K562 (cell line): Measurements from ENCODE around the gene TLR8. TPM values are rescaled to one million over a fixed set of nuclear protein-coding genes. Genes with fewer than 3 reads are reported as not detected.

Experiments
- ATAC-seq: fragments of 200-7000 bp; cut with Tn5 transposase; 3 replicates; pipeline ENCODE4 v1.9.1; 2020; ENCODE audit warnings: moderate library complexity
- BruUV-seq: library from RNA; stranded (reverse); fragments of 400-500 nt; replicated peaks from 2 replicates; lab custom pipeline; 2021; lab: Mats Ljungman, UMichigan
- CTCF ChIA-PET: fragments of 300-600 bp; formaldehyde crosslinking; extraction: SDS; loops from one replicate; lab custom pipeline; 2021; ENCODE audit warnings: low intra/inter-chr PET ratio; lab: Yijun Ruan, JAX
- POLR2A ChIA-PET: fragments of 300-600, 350-650 bp; sonication (Branson Sonifier 250); formaldehyde crosslinking; extraction: SDS; loops from one replicate; lab custom pipeline; 2021; ENCODE audit warnings: antibody characterized with exemption, inconsistent platforms; lab: Yijun Ruan, JAX
- DNase-seq, 4 experiments: peaks; one replicate each; pipeline versions ENCODE4 v3.0.0 to v3.0.0-alpha.2; 2011 to 2018; ENCODE audit warnings: low spot score in 3 of 4, mixed read lengths in 3 of 4; ENCODE audit errors: extremely low read depth in 1 of 4
- FAIRE-seq: peaks from 2 replicates; lab custom pipeline; 2011; peaks lifted over from hg19 to GRCh38; lab: Jason Lieb, UNC
- H2AFZ ChIP-seq: 2 replicates; pipeline ENCODE4 v1.6.0; 2011; ENCODE audit warnings: low read depth, low read length, control low read depth, inconsistent platforms
- H3K27ac ChIP-seq: fragments of 200-600 bp; 3 replicates; pipeline ENCODE4 v1.8.0; 2011; ENCODE audit warnings: low read depth, mild to moderate bottlenecking, control low read depth, inconsistent platforms, low read length, moderate library complexity, mixed read lengths; ENCODE audit errors: extremely low read depth
- H3K27me3 ChIP-seq, 2 experiments: fragments of 300-600 bp in 1 of 2; 2 replicates in 1 of 2; 3 replicates in 1 of 2; pipeline versions ENCODE4 v1.6.0 to v1.8.0; 2011; ENCODE audit warnings: inconsistent platforms in 2 of 2, low read length in 2 of 2, mild to moderate bottlenecking in 1 of 2, mixed read lengths in 1 of 2, moderate library complexity in 1 of 2; ENCODE audit not compliant: control insufficient read depth in 2 of 2, insufficient read depth in 2 of 2
- H3K36me3 ChIP-seq: fragments of 300-600 bp; 3 replicates; pipeline ENCODE4 v1.8.0; 2011; ENCODE audit warnings: mild to moderate bottlenecking, low read length, inconsistent platforms; ENCODE audit not compliant: control insufficient read depth, insufficient read depth
- H3K4me1 ChIP-seq, 2 experiments: fragments of 200-600 bp in 1 of 2; replicated peaks in 1 of 2; 2 replicates in 1 of 2; 3 replicates in 1 of 2; pipeline versions ENCODE4 v1.5.1 to v1.8.0; 2011; ENCODE audit warnings: inconsistent platforms in 2 of 2, low read length in 2 of 2, mild to moderate bottlenecking in 1 of 2, mixed read lengths in 1 of 2, moderate library complexity in 1 of 2; ENCODE audit not compliant: control insufficient read depth in 2 of 2, insufficient read depth in 2 of 2
- H3K4me2 ChIP-seq: 2 replicates; pipeline ENCODE4 v1.6.1; 2011; ENCODE audit warnings: low read length, control low read depth, inconsistent platforms, mixed read lengths; ENCODE audit not compliant: insufficient read depth
- H3K4me3 ChIP-seq: fragments of 200-600 bp; sonication (generic), shearing (Covaris generic); 2 replicates; pipeline ENCODE4 v1.5.1; 2016; ENCODE audit warnings: control low read depth, inconsistent platforms
- H3K79me2 ChIP-seq: fragments of 200-600 bp; 3 replicates; pipeline ENCODE4 v1.8.0; 2011; ENCODE audit warnings: low read length, inconsistent platforms; ENCODE audit not compliant: control insufficient read depth, insufficient read depth
- H3K9ac ChIP-seq, 2 experiments: 2 replicates each; pipeline versions ENCODE4 v1.6.0 to v1.6.1; 2011; ENCODE audit warnings: low read depth in 2 of 2, low read length in 2 of 2, control low read depth in 1 of 2, inconsistent platforms in 1 of 2, mild to moderate bottlenecking in 1 of 2, mixed read lengths in 1 of 2; ENCODE audit not compliant: insufficient read depth in 1 of 2
- H3K9me1 ChIP-seq: one replicate; pipeline ENCODE4 v1.6.0; 2011; ENCODE audit warnings: inconsistent platforms, mild to moderate bottlenecking, low read length, moderate library complexity; ENCODE audit not compliant: control insufficient read depth, insufficient read depth
- H3K9me3 ChIP-seq: replicated peaks from 2 replicates; pipeline ENCODE4 v1.5.1; 2011; ENCODE audit warnings: low read depth, low read length, inconsistent platforms; ENCODE audit not compliant: control insufficient read depth, insufficient read depth
- H4K20me1 ChIP-seq: replicated peaks from 2 replicates; pipeline ENCODE4 v1.6.1; 2011; ENCODE audit warnings: low read length, inconsistent platforms, mixed read lengths; ENCODE audit not compliant: control insufficient read depth, insufficient read depth
- CHD2 ChIP-seq: IDR thresholded peaks from 2 replicates; pipeline ENCODE4 v1.6.1; 2011; ENCODE audit warnings: low read depth, low read length
- CREB5 ChIP-seq: fragments of 250-450 bp; sonication (Bioruptor Pico); IDR thresholded peaks from 2 replicates; pipeline ENCODE4 v1.5.0; 2020; ENCODE audit warnings: mild to moderate bottlenecking
- DMBX1 ChIP-seq: fragments of 250-450 bp; sonication (Bioruptor Pico); IDR thresholded peaks from 2 replicates; pipeline ENCODE4 v1.8.0; 2022; ENCODE audit warnings: inconsistent platforms, mild to moderate bottlenecking, moderate library complexity, borderline replicate concordance
- FOXA1 ChIP-seq: fragments of 450-650 bp; IDR thresholded peaks from 2 replicates; pipeline ENCODE4 v1.6.1; 2016; ENCODE audit warnings: mild to moderate bottlenecking, borderline replicate concordance
- MECOM ChIP-seq: fragments of 250-450 bp; sonication (Bioruptor Pico); IDR thresholded peaks from 2 replicates; pipeline ENCODE4 v1.8.0; 2022; ENCODE audit warnings: inconsistent platforms
- OTX1 ChIP-seq: fragments of 450-650 bp; formaldehyde crosslinking; IDR thresholded peaks from 2 replicates; pipeline ENCODE4 v1.4.0; 2022; ENCODE audit warnings: mild to moderate bottlenecking
- POLR2B ChIP-seq: fragments of 450-650 bp; IDR thresholded peaks from 2 replicates; pipeline ENCODE4 v1.6.1; 2018; ENCODE audit warnings: low read depth; ENCODE audit not compliant: partially characterized antibody
- SMAD1 ChIP-seq: fragments of 150-350 bp; IDR thresholded peaks from 2 replicates; pipeline ENCODE4 v1.6.1; 2014; ENCODE audit warnings: low read length, low read depth; ENCODE audit not compliant: partially characterized antibody
- SRSF9 ChIP-seq: fragments of 200-400 bp; formaldehyde crosslinking; IDR thresholded peaks from 2 replicates; pipeline ENCODE4 v1.6.1; 2017; ENCODE audit warnings: low read depth, low read length, borderline replicate concordance
- ZFP91 ChIP-seq: sonication (generic); formaldehyde crosslinking; IDR thresholded peaks from 2 replicates; pipeline ENCODE4 v1.8.0; 2022; ENCODE audit warnings: mild to moderate bottlenecking, missing genetic modification reagents
- WGBS: fragments of 100-300 bp; shearing (Covaris generic); methylation state at CpG from one replicate; pipeline ENCODE4 v1.1.6; 2016; ENCODE audit warnings: low coverage, mixed read lengths; ENCODE audit not compliant: insufficient coverage; ENCODE audit errors: missing lambda C conversion rate; 5-methylcytosine and 5-hydroxymethylcytosine counted together
- in situ Hi-C: fragments of 300-500 bp; cut with MboI; formaldehyde crosslinking; loops from 4 replicates; pipeline ENCODE4 v1.15.0; 2018; ENCODE audit warnings: inconsistent platforms, mixed read lengths
- intact Hi-C: fragments of 100-400 bp; cut with micrococcal nuclease; formaldehyde crosslinking; loops from 2 replicates; pipeline ENCODE4 v1.14.2; 2022
- polyA plus RNA-seq, 8 experiments: library from polyadenylated mRNA; depleted of rRNA in 4 of 8; stranded (reverse) in 5 of 8; unstranded in 3 of 8; fragments of >200 nt; fragmentation: Nextera tagmentation in 2 of 8; fragmentation: Illumina TruSeq in 1 of 8; extraction: Ambion mirVana in 2 of 8; extraction: Trizol in 1 of 8; gene quantifications; 2 replicates each; pipeline versions ENCODE4 v1.2.1 to v1.2.3, GENCODE V29; 2011 to 2014; ENCODE audit warnings: inconsistent platforms in 1 of 8, missing spikeins in 1 of 8
- total RNA-seq, 7 experiments: library from RNA; depleted of rRNA in 6 of 7; stranded (reverse); fragments of >200 nt in 6 of 7; fragmentation: Illumina TruSeq in 2 of 7; extraction: Trizol in 2 of 7; gene quantifications; 2 replicates each; pipeline versions ENCODE4 v1.2.1 to v1.2.3, GENCODE V29; 2011 to 2021; ENCODE audit warnings: low replicate concordance in 1 of 7

TLR8 gene
- total and polyA plus RNA-seq, 9 of the 15 experiments (the other 6 are each of a cell fraction or from before 2014, with no cell fraction given) = not detected

GRCh38 chrX:12877386-12877785 lies 29.0 kb upstream of the TLR8 start:
- intact Hi-C loops (no loop called here), in situ Hi-C loops (no loop called here)
- Histone ChIP-seq H3K27me3 (peaks cover 0 to 3% of the 10 kb centered on the region in 2 experiments; a peak in 1 of 5 replicates), H2AFZ (no peak overlapping the region), H3K27ac (no peak overlapping the region), H3K4me2 (no peak overlapping the region), H3K4me1 (no peaks in the 10 kb centered on the region), H3K9ac (no peak overlapping the region), H3K36me3 (no peaks in the 10 kb centered on the region), H3K79me2 (no peaks in the 10 kb centered on the region), H4K20me1 (no peaks in the 10 kb centered on the region), H3K9me3 (no peaks in the 10 kb centered on the region), H3K4me3 (no peak overlapping the region), H3K9me1 (no peaks in the 10 kb centered on the region)
- ATAC-seq = no peak
- POLR2A ChIA-PET = interaction anchor here (0.7 kb wide), 1 partner anchor 37 kb away, joined by 3 read pairs; no protein-coding TSS in a partner anchor
- WGBS = 6% methylated on average over 7 of the region's 8 CpGs
- CTCF ChIA-PET = no interaction called here
- no TSS peak for BruUV-seq
- FAIRE-seq = no peak
- TF ChIP-seq CREB5 (no peak), SRSF9 (no peak), SMAD1 (no peak), DMBX1 (no peak), MECOM (CRISPR knock-in tag) (no peak), ZFP91 (CRISPR knock-in tag) (no peak), POLR2B (no peak), FOXA1 (no peak), CHD2 (no peak), OTX1 (CRISPR knock-in tag) (no peak)
- no peak for DNase-seq
